GM12878 (cell line): Measurements from ENCODE around the gene PAFAH2. TPM values are rescaled to one million over a fixed set of nuclear protein-coding genes. Genes with fewer than 3 reads are reported as not detected.

ENCODE experiments used
- BACH1 ChIP-seq: fragments of 450-650 bp; IDR thresholded peaks from 2 replicates; pipeline ENCODE4 v1.6.1; 2017; ENCODE audit warnings: mild to moderate bottlenecking, borderline replicate concordance
- BHLHE40 ChIP-seq, 2 experiments: fragments of 450-650 bp in 1 of 2; IDR thresholded peaks; 2 replicates each; pipeline ENCODE4 v1.6.1; 2011 to 2017; ENCODE audit warnings: low read depth in 2 of 2, borderline replicate concordance in 1 of 2, improper control_type of control experiment in 1 of 2, low read length in 1 of 2, mild to moderate bottlenecking in 1 of 2
- CBFB ChIP-seq: IDR thresholded peaks from 2 replicates; pipeline ENCODE4 v1.6.1; 2016; ENCODE audit warnings: antibody characterized with exemption, low read depth
- EED ChIP-seq: sonication (generic); IDR thresholded peaks from 2 replicates; pipeline ENCODE4 v1.6.1; 2016; ENCODE audit warnings: antibody characterized with exemption, low read depth
- EZH2 ChIP-seq: IDR thresholded peaks from 2 replicates; pipeline ENCODE4 v1.6.1; 2012; ENCODE audit warnings: low read depth, mild to moderate bottlenecking, control low read depth, inconsistent platforms, low read length, borderline replicate concordance; ENCODE audit not compliant: control insufficient read depth
- KDM1A ChIP-seq: fragments of 200-600 bp; sonication (generic); IDR thresholded peaks from 2 replicates; pipeline ENCODE4 v1.6.1; 2016; ENCODE audit warnings: borderline replicate concordance
- PAX5 ChIP-seq: IDR thresholded peaks from 2 replicates; pipeline ENCODE4 v1.6.1; 2011; ENCODE audit warnings: low read depth, low read length, borderline replicate concordance
- RBBP5 ChIP-seq: fragments of 200-600 bp; sonication (generic); conservative IDR thresholded peaks from 2 replicates; pipeline ENCODE4 v1.6.1; 2016
- RUNX3 ChIP-seq: IDR thresholded peaks from 2 replicates; pipeline ENCODE4 v1.6.1; 2012; ENCODE audit warnings: low read length, inconsistent platforms
- ZBTB4 ChIP-seq: fragments of 450-650 bp; formaldehyde crosslinking; IDR thresholded peaks from 2 replicates; pipeline ENCODE4 v1.4.0; 2022; ENCODE audit warnings: mild to moderate bottlenecking, moderate library complexity
- ZNF274 ChIP-seq: IDR thresholded peaks from one replicate; pipeline ENCODE4 v1.8.0; 2011; ENCODE audit not compliant: insufficient read length, insufficient read depth
- ZNF622 ChIP-seq: fragments of 450-650 bp; IDR thresholded peaks from 2 replicates; pipeline ENCODE4 v1.6.1; 2017; ENCODE audit warnings: mild to moderate bottlenecking, inconsistent platforms
- polyA plus RNA-seq, 11 experiments: library from polyadenylated mRNA; depleted of rRNA in 4 of 11; unstranded in 6 of 11; stranded (reverse) in 5 of 11; fragments of >200 nt; fragmentation: Nextera tagmentation in 4 of 11; fragmentation: Illumina TruSeq in 1 of 11; extraction: Ambion mirVana in 4 of 11; extraction: Trizol in 1 of 11; gene quantifications; 1 replicate in 1 of 11; 2 replicates in 10 of 11; pipeline versions ENCODE4 v1.2.1 to v1.2.3, GENCODE V29; 2011 to 2016; ENCODE audit warnings: inconsistent platforms in 2 of 11, missing spikeins in 2 of 11, low read depth in 1 of 11
- total RNA-seq, 4 experiments: library from RNA; depleted of rRNA in 3 of 4; stranded (reverse); fragments of >200 nt in 3 of 4; fragmentation: Illumina TruSeq in 1 of 4; extraction: Trizol in 1 of 4; gene quantifications; 2 replicates each; pipeline versions ENCODE4 v1.2.1 to v1.2.3, GENCODE V29; 2013 to 2021

The PAFAH2 gene
- total and polyA plus RNA-seq, 10 of the 15 experiments (the other 5 are each of a cell fraction or from before 2014, with no cell fraction given) = 3.0 to 9.5 (median 6.5) TPM

- TF ChIP-seq KDM1A (no peak), ZBTB4 (CRISPR knock-in tag) (no peak), EED (no peak), EZH2 (0 out of 2 replicates have a peak, but pooled peaks have one; percentile 27), PAX5 (no peak), CBFB (no peak), ZNF622 (no peak), RBBP5 (no peak), BACH1 (0 out of 2 replicates have a peak, but pooled peaks have one; percentile 27), ZNF274 (no peak), RUNX3 (0 out of 2 replicates have a peak, but pooled peaks have one; percentile 14), BHLHE40 (IDR thresholded peaks at IDR 0.05; ENCODE audit: borderline replicate concordance in 1 of 2, low read depth in 2 of 2, low read length in 1 of 2) (peak; percentile 21 to 80; a peak in 3 of 4 replicates)
Observed at GRCh38 chr1:25922056-25922970, 75.5 kb downstream of the PAFAH2 start (continued).
